ENCODE measurements around the gene TTC32. TPM values are rescaled to one million over a fixed set of nuclear protein-coding genes. Genes with fewer than 3 reads are reported as not detected.

Gene TTC32
- total and polyA plus RNA-seq, 8 donors: 3.2 to 24.3 (median 5.2) TPM

DNA sequence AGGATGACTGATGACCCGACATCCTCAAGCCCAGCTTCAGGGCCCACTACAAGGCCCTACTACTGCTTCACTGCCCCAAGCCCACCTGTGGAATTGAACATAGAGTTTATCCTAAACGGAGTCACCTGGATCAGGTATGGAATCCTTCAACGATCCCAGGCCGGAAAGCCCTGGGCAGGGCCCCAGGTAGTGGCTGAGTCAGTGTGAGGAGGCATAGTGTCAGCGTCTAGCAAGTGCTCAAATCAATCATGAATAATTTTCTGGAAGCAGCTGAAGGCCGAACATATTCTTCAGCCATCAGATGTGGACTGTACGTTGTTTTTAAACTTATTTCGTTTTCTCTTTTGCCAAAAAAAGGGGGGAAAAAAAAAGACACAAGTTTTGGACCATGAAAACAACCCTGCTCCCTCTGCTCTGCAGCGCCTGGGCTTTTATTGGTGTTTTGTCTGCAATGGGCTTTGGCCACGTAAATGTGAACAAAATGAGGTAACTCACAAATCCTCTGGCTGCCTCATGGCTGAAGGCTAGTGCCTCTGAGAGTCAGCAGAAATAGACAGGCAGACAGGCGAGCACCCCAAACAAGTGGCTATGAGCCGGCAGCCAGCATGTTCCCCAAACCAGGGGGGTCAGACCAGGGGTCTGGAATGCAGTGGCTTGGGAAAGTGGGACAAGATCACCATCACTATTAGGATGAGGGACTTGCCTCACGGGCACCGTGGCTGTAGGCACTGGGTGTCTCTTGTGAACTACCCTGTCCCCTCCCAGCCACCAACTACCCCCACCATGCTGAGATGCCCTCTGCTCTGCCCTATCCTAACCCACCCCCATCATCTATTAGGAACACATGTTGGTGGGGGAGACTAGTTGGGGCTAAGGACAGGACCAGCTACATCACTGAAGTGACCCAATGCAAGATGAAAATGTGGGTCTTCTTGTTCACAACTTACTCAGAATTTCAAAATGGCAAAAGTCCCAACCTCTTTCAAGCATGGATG is 51.4 kb downstream of the TTC32 start:
- ATAC-seq (no peak), FAIRE-seq (no peak), DNase-seq (no peak)
- Histone ChIP-seq H3K27me3 (no peaks in the 10 kb centered on the region), H3K4me3 (no peak overlapping the region), H3K4me1 (no peaks in the 10 kb centered on the region), H3K36me3 (no peaks in the 10 kb centered on the region), H3K9me3 (no peaks in the 10 kb centered on the region), H3K27ac (no peak overlapping the region)
- 80 to 81% methylated on average over 14 of the region's 14 CpGs for WGBS, 2 donors
- intact Hi-C loops (cut with DNase I): loop anchor here in 1 of 3 donors (10.0 kb wide), 1 partner anchor 1326 kb away; no protein-coding TSS in a partner anchor
- TF ChIP-seq, protein P1, sequence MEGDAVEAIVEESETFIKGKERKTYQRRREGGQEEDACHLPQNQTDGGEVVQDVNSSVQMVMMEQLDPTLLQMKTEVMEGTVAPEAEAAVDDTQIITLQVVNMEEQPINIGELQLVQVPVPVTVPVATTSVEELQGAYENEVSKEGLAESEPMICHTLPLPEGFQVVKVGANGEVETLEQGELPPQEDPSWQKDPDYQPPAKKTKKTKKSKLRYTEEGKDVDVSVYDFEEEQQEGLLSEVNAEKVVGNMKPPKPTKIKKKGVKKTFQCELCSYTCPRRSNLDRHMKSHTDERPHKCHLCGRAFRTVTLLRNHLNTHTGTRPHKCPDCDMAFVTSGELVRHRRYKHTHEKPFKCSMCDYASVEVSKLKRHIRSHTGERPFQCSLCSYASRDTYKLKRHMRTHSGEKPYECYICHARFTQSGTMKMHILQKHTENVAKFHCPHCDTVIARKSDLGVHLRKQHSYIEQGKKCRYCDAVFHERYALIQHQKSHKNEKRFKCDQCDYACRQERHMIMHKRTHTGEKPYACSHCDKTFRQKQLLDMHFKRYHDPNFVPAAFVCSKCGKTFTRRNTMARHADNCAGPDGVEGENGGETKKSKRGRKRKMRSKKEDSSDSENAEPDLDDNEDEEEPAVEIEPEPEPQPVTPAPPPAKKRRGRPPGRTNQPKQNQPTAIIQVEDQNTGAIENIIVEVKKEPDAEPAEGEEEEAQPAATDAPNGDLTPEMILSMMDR (IDR thresholded peaks at IDR 0.05): no peak

DNA sequence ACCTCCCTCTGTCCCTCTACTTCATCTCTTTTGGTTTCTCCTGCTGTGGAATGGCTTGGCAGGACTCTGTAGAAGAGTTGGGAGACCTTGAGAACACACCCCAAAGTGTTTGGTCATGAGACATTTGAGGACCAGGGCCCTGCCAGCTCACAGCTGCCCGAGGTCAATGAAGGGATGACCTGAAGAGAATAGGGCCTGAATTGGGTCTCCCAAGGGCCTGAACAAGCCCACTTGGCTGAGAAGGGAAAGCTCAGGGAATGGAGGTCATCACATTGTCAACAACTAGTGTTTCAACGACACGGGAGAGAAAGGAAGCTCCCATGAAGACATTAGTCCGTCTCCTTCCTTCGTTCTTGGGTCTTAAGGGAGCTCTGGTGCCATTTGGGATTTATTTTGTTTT is 52.8 kb downstream of the TTC32 start:
- no peaks in the 10 kb centered on the region for H3K9me3 ChIP-seq
- H3K27ac ChIP-seq: no peak overlapping the region
- H3K27me3 ChIP-seq: no peaks in the 10 kb centered on the region
- WGBS, 2 donors: 82 to 84% methylated on average over 5 of the region's 5 CpGs
- no peak for ATAC-seq
- no peaks in the 10 kb centered on the region for H3K36me3 ChIP-seq
- H3K4me1 ChIP-seq: no peaks in the 10 kb centered on the region
- no peak overlapping the region for H3K4me3 ChIP-seq
- DNase-seq: no peak
- FAIRE-seq: no peak
- TF ChIP-seq, protein P1 (IDR thresholded peaks at IDR 0.05): no peak
- intact Hi-C loops (cut with DNase I): no loop called here

- Histone ChIP-seq H3K4me1 (no peaks in the 10 kb centered on the region), H3K4me3 (no peak overlapping the region), H3K9me3 (no peaks in the 10 kb centered on the region), H3K27ac (no peak overlapping the region), H3K36me3 (no peaks in the 10 kb centered on the region), H3K27me3 (no peaks in the 10 kb centered on the region)
- WGBS, 2 donors: 89 to 92% methylated on average over 11 of the region's 11 CpGs
- FAIRE-seq (no peak), ATAC-seq (no peak), DNase-seq (no peak)
- intact Hi-C loops (cut with DNase I): no loop called here
- TF ChIP-seq, protein P1 (IDR thresholded peaks at IDR 0.05): no peak
These were observed 53.6 kb downstream of the TTC32 start for GRCh38 chr2:19848029-19848750.

DNA sequence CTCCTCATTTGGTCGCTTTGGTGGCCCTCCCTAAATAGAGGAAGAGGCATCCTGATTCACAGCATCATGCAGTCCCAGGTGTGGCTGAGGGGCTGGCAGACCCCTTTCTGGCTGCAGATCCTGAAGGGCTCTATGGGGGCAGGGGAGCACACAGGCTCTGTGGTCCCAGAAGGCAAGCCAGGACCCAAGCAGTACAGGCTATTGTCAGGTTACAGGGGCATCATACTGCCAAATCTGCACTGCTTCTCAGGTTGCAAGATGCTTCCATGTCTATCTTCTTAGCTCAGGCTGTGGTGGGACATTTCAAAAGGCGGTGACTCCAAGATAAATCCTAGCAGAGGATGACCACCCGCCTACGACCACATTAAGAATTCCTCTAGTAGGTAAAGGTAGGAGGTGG is 54.3 kb downstream of the TTC32 start:
- no peak for DNase-seq
- TF ChIP-seq, protein P1 (IDR thresholded peaks at IDR 0.05): no peak
- Histone ChIP-seq H3K36me3 (no peaks in the 10 kb centered on the region), H3K9me3 (no peaks in the 10 kb centered on the region), H3K27me3 (no peaks in the 10 kb centered on the region), H3K4me1 (no peaks in the 10 kb centered on the region), H3K4me3 (no peak overlapping the region), H3K27ac (no peak overlapping the region)
- WGBS, 2 donors: 93 to 99% methylated on average over 4 of the region's 4 CpGs
- no peak for ATAC-seq
- no peak for FAIRE-seq
- intact Hi-C loops (cut with DNase I): no loop called here

Other genes with a start within 250 kb of the TTC32 start
- 1 to 10 TPM; 2.8 to 7.2 (median 3.8) TPM for gene WDR35, start 88.1 kb upstream of the TTC32 start, total RNA-seq
- 1 to 10 TPM; 2.6 to 5.2 TPM for gene WDR35, start 88.1 kb upstream of the TTC32 start, polyA plus RNA-seq
- gene MATN3, start 110.7 kb upstream of the TTC32 start, total RNA-seq: 1 to 10 TPM in 1 of 6 donors, under 1 TPM in 3, not detected in 2; 0.25 to 3.5 (median 0.52) TPM
- under 1 TPM; 0.23 to 0.54 TPM for gene MATN3, start 110.7 kb upstream of the TTC32 start, polyA plus RNA-seq
- gene LAPTM4A, start 149.6 kb upstream of the TTC32 start, total RNA-seq: 100 to 1,000 TPM in 3 of 6 donors, 10 to 100 TPM in 3; 57.8 to 162 (median 98.7) TPM
- gene LAPTM4A, start 149.6 kb upstream of the TTC32 start, polyA plus RNA-seq: 100 to 1,000 TPM in 1 of 2 donors, 10 to 100 TPM in 1; 60.0 to 163 TPM